PC-3 (cell line): Measurements from ENCODE around the gene JAG2. TPM values are rescaled to one million over a fixed set of nuclear protein-coding genes. Genes with fewer than 3 reads are reported as not detected.

Source experiments
- ATAC-seq: fragments of 200-7000 bp; cut with Tn5 transposase; 2 replicates; pipeline ENCODE4 v1.9.1; 2020; ENCODE audit warnings: mild to moderate bottlenecking, moderate library complexity
- BruUV-seq: library from RNA; stranded (reverse); fragments of 400-500 nt; replicated peaks from 2 replicates; lab custom pipeline; 2021; lab: Mats Ljungman, UMichigan
- CTCF ChIA-PET: fragments of 300-600 bp; sonication (Branson Sonifier 250); formaldehyde crosslinking; loops from one replicate; lab custom pipeline; 2022; ENCODE audit warnings: antibody characterized with exemption; lab: Charles Lee
- POLR2A ChIA-PET: fragments of 300-600 bp; sonication (Branson Sonifier 250); formaldehyde crosslinking; loops from one replicate; lab custom pipeline; 2022; ENCODE audit warnings: antibody characterized with exemption; ENCODE audit not compliant: unreplicated experiment; lab: Charles Lee
- DNase-seq: peaks from one replicate; pipeline ENCODE4 v3.0.0-alpha.2; 2015
- H2AFZ ChIP-seq: fragments of 300-600 bp; sonication (generic); 2 replicates; pipeline ENCODE4 v1.6.0; 2016; ENCODE audit warnings: antibody characterized with exemption, low read length
- H3F3A ChIP-seq: fragments of 300-600 bp; sonication (generic); one replicate; pipeline ENCODE4 v1.6.0; 2017; ENCODE audit warnings: antibody characterized with exemption, low read length, control low read depth, mild to moderate bottlenecking; ENCODE audit not compliant: unreplicated experiment
- H3K27ac ChIP-seq: fragments of 300-600 bp; sonication (generic); 2 replicates; pipeline ENCODE4 v1.5.1; 2016; ENCODE audit warnings: mild to moderate bottlenecking, low read length
- H3K27me3 ChIP-seq: fragments of 300-600 bp; sonication (generic); 2 replicates; pipeline ENCODE4 v1.6.1; 2016; ENCODE audit warnings: low read length, mixed read lengths
- H3K36me3 ChIP-seq: fragments of 300-600 bp; sonication (generic); 2 replicates; pipeline ENCODE4 v1.6.1; 2016; ENCODE audit warnings: low read depth, mixed run types, low read length, mixed read lengths
- H3K4me1 ChIP-seq: fragments of 300-600 bp; sonication (generic); 2 replicates; pipeline ENCODE4 v1.5.1; 2016; ENCODE audit warnings: low read length; ENCODE audit not compliant: insufficient read depth
- H3K4me2 ChIP-seq: fragments of 300-600 bp; sonication (generic); 2 replicates; pipeline ENCODE4 v1.6.0; 2016; ENCODE audit warnings: low read length
- H3K4me3 ChIP-seq: fragments of 300-600 bp; sonication (generic); 2 replicates; pipeline ENCODE4 v1.5.1; 2016; ENCODE audit warnings: mild to moderate bottlenecking, low read length, mixed read lengths
- H3K79me2 ChIP-seq: fragments of 300-600 bp; sonication (generic); 2 replicates; pipeline ENCODE4 v1.6.1; 2017; ENCODE audit warnings: low read length, mixed read lengths
- H3K9ac ChIP-seq: fragments of 300-600 bp; sonication (generic); 2 replicates; pipeline ENCODE4 v1.6.0; 2016; ENCODE audit warnings: mild to moderate bottlenecking, low read length
- H3K9me2 ChIP-seq: fragments of 300-600 bp; sonication (generic); replicated peaks from 2 replicates; pipeline ENCODE4 v1.6.1; 2016; ENCODE audit warnings: mixed run types, low read length, mixed read lengths
- H3K9me3 ChIP-seq: fragments of 300-600 bp; sonication (generic); 2 replicates; pipeline ENCODE4 v1.6.1; 2016; ENCODE audit warnings: low read length, mixed read lengths
- H4K20me1 ChIP-seq: fragments of 300-600 bp; sonication (generic); 2 replicates; pipeline ENCODE4 v1.6.1; 2016; ENCODE audit warnings: low read length, mixed read lengths
- CTCF ChIP-seq: fragments of 300-600 bp; sonication (generic); conservative IDR thresholded peaks from 2 replicates; pipeline ENCODE4 v1.5.1; 2017; ENCODE audit warnings: antibody characterized with exemption, low read depth, mild to moderate bottlenecking, low read length
- EZH2 ChIP-seq: fragments of 300-600 bp; sonication (generic); IDR thresholded peaks from one replicate; pipeline ENCODE4 v1.6.1; 2017; ENCODE audit warnings: antibody characterized with exemption, mild to moderate bottlenecking, low read length; ENCODE audit not compliant: unreplicated experiment
- intact Hi-C: fragments of 100-400 bp; cut with micrococcal nuclease; formaldehyde crosslinking; loops from 2 replicates; pipeline ENCODE4 v1.9.0; 2023
- total RNA-seq: library from RNA; depleted of rRNA; stranded (reverse); fragments of >200 nt; gene quantifications from 2 replicates; pipeline ENCODE4 v1.2.3, GENCODE V29; 2014

JAG2 gene
- total RNA-seq, 1 experiment from 2014 or later = 57.1 TPM

DNA sequence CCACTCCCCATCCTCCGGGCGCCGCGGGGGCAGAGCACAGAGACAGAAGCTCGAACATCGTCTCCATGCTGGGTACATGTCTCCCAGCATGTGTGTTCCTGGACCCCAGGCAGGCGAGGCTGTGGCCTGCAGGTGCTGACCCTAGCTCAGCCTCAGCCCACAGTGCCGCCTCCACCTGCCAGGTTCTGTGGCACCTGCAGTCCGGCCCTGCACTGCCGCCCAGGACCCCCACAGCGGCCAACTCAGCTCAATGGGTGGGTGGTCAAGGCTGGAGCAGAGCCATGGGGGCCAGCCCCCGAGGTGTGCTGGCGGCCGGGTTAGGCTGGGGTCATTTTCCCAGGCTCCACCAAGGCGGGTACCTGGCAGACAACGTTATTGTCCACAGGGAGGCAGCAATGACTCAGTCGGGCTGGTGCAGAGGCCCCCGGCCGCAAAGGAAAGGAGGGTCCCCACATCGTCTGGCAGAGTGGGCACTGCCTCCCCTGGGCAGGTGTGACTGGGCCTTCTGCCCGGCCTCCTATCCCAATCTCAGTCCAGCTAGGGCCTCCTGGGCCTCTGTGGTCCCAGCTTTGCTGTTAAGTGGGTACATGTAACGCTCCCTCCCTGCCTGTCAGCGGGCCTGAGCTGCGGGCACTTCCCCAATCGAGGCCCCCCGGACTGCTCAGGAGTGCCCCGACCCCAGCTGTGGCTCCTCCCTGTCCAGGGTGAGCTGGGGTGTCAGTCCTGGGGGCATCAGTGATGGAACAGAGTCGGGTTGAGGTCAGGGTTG, 32.8 kb upstream of the JAG2 start:
- Histone ChIP-seq H3K79me2 (no peaks in the 10 kb centered on the region), H3K36me3 (no peaks in the 10 kb centered on the region), H4K20me1 (no peaks in the 10 kb centered on the region), H3K9me2 (no peaks in the 10 kb centered on the region), H3K4me3 (no peak overlapping the region), H3K9ac (no peak overlapping the region), H3K4me2 (no peak overlapping the region), H3K4me1 (peaks cover 29% of the 10 kb centered on the region), H3K9me3 (no peaks in the 10 kb centered on the region), H3F3A (no peaks in the 10 kb centered on the region), H2AFZ (no peak overlapping the region), H3K27me3 (peaks cover 9% of the 10 kb centered on the region), H3K27ac (no peak overlapping the region)
- TF ChIP-seq EZH2 = no peak
- TF ChIP-seq CTCF = peak; percentile 50
- ATAC-seq (no peak), DNase-seq (no peak)
- CTCF ChIA-PET = no interaction called here
- intact Hi-C loops = no loop called here
- no TSS peak for BruUV-seq
- POLR2A ChIA-PET = no interaction called here

DNA sequence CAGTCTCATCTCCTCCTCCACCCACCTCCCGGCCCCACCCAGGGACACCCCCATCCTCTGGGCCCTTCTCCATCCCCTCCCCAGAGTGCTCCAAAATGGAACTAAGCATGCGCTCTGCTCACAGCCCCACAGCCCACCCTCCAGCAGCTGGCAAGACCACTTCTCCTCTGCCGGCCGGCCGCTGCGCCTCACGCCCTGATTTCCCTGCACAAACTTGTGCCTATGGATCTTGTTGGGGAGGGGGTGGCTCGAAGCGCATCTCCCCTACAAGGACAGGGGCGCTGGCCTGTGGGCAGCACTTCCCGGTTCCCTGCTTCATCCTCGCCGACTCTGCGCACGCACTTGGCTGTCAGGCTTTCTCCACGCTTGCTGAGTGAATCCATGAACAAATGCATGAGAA, 32.1 kb upstream of the JAG2 start:
- intact Hi-C loops = no loop called here
- ChIA-PET CTCF (no interaction called here), POLR2A (no interaction called here)

More for the DNA sequence above, 32.1 kb upstream of the JAG2 start:
- Histone ChIP-seq H3K36me3 (no peaks in the 10 kb centered on the region), H3K4me3 (no peak overlapping the region), H3K79me2 (no peaks in the 10 kb centered on the region), H3F3A (no peaks in the 10 kb centered on the region), H4K20me1 (no peaks in the 10 kb centered on the region), H2AFZ (no peak overlapping the region), H3K4me2 (no peak overlapping the region), H3K9me3 (no peaks in the 10 kb centered on the region), H3K9me2 (no peaks in the 10 kb centered on the region), H3K4me1 (peaks cover 26% of the 10 kb centered on the region), H3K9ac (no peak overlapping the region), H3K27me3 (peaks cover 16% of the 10 kb centered on the region), H3K27ac (no peak overlapping the region)
- DNase-seq = no peak
- BruUV-seq = no TSS peak
- no peak for ATAC-seq
- no peak for TF ChIP-seq CTCF
